Spleen (tissue), 7 donors: ENCODE results near the gene BPIFB1.

ENCODE experiments used
- POLR2A ChIP-seq, 3 donors: fragments of 450-650 bp; IDR thresholded peaks; one replicate each; pipeline ENCODE4 v1.5.1; 2017; ENCODE audit warnings: antibody characterized with exemption in 3 of 3, mild to moderate bottlenecking in 1 of 3
- TF ChIP-seq, protein P1 (sequence below), 11 experiments: fragments of 200-600 bp in 7 of 11; fragments of 450-650 bp in 4 of 11; sonication (generic) in 4 of 11; IDR thresholded peaks in 8 of 11; conservative IDR thresholded peaks in 3 of 11; 1 replicate in 7 of 11; 2 replicates in 4 of 11; pipeline versions ENCODE4 v1.4.0 to v1.8.0; 2016 to 2021; ENCODE audit warnings: antibody characterized with exemption in 11 of 11, inconsistent platforms in 4 of 11, mild to moderate bottlenecking in 1 of 11
- donor health status: DM: no; HTN: no; CAD: no; lungs with moderate emphysema.
- donor health status: DM: no; HTN: no; CAD: no.
- donor health status: DM: no; HTN: no; CAD: no.

DNA sequence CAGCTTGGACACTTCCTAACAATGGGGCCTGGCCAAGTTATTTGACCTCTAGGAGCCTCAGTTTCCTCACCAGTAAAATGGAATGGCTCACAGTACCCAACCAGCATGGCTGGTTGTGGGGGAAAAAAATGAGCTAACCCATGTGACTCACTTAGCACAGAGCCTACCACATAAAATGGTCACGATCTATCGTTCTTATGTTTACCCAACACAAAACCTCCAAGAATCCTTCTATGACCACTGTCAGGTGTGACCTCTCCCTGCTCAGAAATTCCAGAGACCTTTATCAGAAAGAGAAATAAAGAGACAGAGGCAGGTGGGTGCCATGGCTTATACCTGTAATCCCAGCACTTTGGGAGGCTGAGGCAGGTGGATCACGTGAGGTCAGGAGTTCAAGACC, 39.4 kb downstream of the BPIFB1 start:
- TF ChIP-seq, protein P1, sequence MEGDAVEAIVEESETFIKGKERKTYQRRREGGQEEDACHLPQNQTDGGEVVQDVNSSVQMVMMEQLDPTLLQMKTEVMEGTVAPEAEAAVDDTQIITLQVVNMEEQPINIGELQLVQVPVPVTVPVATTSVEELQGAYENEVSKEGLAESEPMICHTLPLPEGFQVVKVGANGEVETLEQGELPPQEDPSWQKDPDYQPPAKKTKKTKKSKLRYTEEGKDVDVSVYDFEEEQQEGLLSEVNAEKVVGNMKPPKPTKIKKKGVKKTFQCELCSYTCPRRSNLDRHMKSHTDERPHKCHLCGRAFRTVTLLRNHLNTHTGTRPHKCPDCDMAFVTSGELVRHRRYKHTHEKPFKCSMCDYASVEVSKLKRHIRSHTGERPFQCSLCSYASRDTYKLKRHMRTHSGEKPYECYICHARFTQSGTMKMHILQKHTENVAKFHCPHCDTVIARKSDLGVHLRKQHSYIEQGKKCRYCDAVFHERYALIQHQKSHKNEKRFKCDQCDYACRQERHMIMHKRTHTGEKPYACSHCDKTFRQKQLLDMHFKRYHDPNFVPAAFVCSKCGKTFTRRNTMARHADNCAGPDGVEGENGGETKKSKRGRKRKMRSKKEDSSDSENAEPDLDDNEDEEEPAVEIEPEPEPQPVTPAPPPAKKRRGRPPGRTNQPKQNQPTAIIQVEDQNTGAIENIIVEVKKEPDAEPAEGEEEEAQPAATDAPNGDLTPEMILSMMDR (IDR thresholded peaks at IDR 0.05 in 8 of 11, conservative IDR thresholded peaks at IDR 0.05 in 3 of 11), result no peak
- TF ChIP-seq POLR2A (IDR thresholded peaks at IDR 0.05), result no peak
